Suprapubic skin (tissue), 3 donors: Measurements from ENCODE around the gene PDE9A.

Experiments used
- CTCF ChIP-seq, 2 donors: fragments of 200-600 bp in 1 of 2; fragments of 450-650 bp in 1 of 2; sonication (generic) in 1 of 2; IDR thresholded peaks; one replicate each; pipeline ENCODE4 v1.5.1; 2016 to 2019; ENCODE audit warnings: antibody characterized with exemption in 2 of 2, mild to moderate bottlenecking in 1 of 2, moderate library complexity in 1 of 2
- POLR2A ChIP-seq, 2 donors: fragments of 450-650 bp; IDR thresholded peaks; one replicate each; pipeline ENCODE4 v1.6.1; 2017; ENCODE audit warnings: antibody characterized with exemption in 2 of 2, mild to moderate bottlenecking in 2 of 2, moderate library complexity in 2 of 2

DNA sequence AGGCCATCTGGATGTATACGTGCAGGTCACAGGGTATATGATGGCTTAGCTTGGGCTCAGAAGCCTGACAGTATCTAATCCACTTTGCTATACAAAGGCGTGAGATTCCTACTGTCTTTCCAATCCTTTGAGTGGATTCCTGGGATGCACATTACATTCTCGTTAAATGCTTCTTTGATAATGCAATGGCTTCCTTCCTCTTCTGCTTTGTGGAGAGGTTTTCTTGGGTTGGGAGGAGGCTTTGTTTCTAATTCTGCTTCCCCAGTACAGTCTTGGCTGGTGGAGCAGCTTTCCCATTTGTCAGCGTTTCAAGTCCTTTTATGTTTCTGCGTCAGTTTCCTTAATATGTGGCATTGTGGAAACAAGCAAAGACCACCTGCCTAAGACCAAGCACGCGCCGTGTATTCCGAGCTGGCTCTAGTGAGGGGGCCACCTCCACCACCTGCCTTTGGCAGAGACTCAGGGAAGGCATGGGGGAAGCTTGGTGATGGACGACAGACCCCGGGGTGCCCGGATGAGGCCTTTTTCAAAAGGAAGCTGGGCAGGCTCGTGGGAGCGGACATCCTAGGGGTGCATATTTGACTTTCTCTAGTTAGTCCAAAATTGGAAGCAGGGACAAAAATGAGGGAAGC lies 153.2 kb downstream of the PDE9A start:
- TF ChIP-seq CTCF (IDR thresholded peaks at IDR 0.05): no peak
- no peak for TF ChIP-seq POLR2A (IDR thresholded peaks at IDR 0.05)
